ENCODE results near the gene USP46.

DNA sequence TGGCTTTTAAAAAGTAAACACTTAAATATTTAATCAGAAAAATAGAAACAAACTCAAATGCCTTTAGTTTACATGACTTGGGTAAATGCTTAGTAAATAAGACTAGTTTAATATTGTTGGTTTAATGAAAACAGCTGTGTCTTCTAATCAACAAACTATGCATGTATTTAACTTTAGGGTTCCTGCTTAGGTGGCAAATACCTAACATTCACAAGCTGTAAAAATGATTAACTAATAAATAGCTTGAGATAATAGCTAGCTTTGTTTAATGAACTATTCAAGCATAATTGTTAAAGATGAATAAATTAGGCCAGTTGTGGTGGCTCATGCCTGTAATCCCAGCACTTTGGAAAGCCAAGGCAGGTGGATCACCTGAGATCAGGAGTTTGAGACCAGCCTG lies 30.0 kb upstream of the USP46 start:
- TF ChIP-seq, protein P1, sequence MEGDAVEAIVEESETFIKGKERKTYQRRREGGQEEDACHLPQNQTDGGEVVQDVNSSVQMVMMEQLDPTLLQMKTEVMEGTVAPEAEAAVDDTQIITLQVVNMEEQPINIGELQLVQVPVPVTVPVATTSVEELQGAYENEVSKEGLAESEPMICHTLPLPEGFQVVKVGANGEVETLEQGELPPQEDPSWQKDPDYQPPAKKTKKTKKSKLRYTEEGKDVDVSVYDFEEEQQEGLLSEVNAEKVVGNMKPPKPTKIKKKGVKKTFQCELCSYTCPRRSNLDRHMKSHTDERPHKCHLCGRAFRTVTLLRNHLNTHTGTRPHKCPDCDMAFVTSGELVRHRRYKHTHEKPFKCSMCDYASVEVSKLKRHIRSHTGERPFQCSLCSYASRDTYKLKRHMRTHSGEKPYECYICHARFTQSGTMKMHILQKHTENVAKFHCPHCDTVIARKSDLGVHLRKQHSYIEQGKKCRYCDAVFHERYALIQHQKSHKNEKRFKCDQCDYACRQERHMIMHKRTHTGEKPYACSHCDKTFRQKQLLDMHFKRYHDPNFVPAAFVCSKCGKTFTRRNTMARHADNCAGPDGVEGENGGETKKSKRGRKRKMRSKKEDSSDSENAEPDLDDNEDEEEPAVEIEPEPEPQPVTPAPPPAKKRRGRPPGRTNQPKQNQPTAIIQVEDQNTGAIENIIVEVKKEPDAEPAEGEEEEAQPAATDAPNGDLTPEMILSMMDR (conservative IDR thresholded peaks at IDR 0.05; ENCODE audit: low read depth, low read length), result no peak
- TF ChIP-seq EZH2 (IDR thresholded peaks at IDR 0.05; ENCODE audit: borderline replicate concordance, low read depth, low read length, poor library complexity, severe bottlenecking), result no peak
